Measurements from ENCODE around the gene RSPO1. TPM values are rescaled to one million over a fixed set of nuclear protein-coding genes. Genes with fewer than 3 reads are reported as not detected.

Gene RSPO1
- total and polyA plus RNA-seq, 7 donors, result 0.41 to 2.2 (median 0.82) TPM

GRCh38 chr1:37630426-37631028 lies 4.2 kb downstream of the RSPO1 start:
- H3K4me3 ChIP-seq, result no peak overlapping the region
- peaks cover 29 to 81% (median 57%) of the 10 kb centered on the region in 3 donors for H3K27me3 ChIP-seq
- peaks cover 0 to 21% (median 18%) of the 10 kb centered on the region in 4 donors for H3K4me1 ChIP-seq
- WGBS, 2 donors, result 33 to 39% methylated on average over 15 of the region's 15 CpGs
- intact Hi-C loops (cut with DNase I), result no loop called here
- no peak for TF ChIP-seq POLR2A (IDR thresholded peaks at IDR 0.05)
- no peak for TF ChIP-seq EP300 (IDR thresholded peaks at IDR 0.05)
- no peak for TF ChIP-seq POLR2AphosphoS5 (IDR thresholded peaks at IDR 0.05)
- no peak for TF ChIP-seq CTCF (IDR thresholded peaks at IDR 0.05)
- H3K9me3 ChIP-seq, result no peaks in the 10 kb centered on the region
- no peak for DNase-seq
- no peaks in the 10 kb centered on the region for H3K36me3 ChIP-seq
- no peak overlapping the region for H3K27ac ChIP-seq

- Histone ChIP-seq H3K9me3 (no peaks in the 10 kb centered on the region), H3K27ac (no peak overlapping the region), H3K36me3 (no peaks in the 10 kb centered on the region), H3K4me1 (peaks cover 0 to 17% (median 16%) of the 10 kb centered on the region in 4 donors), H3K4me3 (no peak overlapping the region), H3K27me3 (peaks cover 27 to 79% (median 54%) of the 10 kb centered on the region in 3 donors)
- intact Hi-C loops (cut with DNase I), result no loop called here
- DNase-seq, result no peak
- TF ChIP-seq CTCF (IDR thresholded peaks at IDR 0.05), result no peak
- no peak for TF ChIP-seq EP300 (IDR thresholded peaks at IDR 0.05)
- TF ChIP-seq POLR2A (IDR thresholded peaks at IDR 0.05), result no peak
- no peak for TF ChIP-seq POLR2AphosphoS5 (IDR thresholded peaks at IDR 0.05)
- WGBS, 2 donors, result 43 to 55% methylated on average over 7 of the region's 7 CpGs
Measured at GRCh38 chr1:37629726-37630425, 4.8 kb downstream of the RSPO1 start.

GRCh38 chr1:37629008-37629407 lies 5.7 kb downstream of the RSPO1 start:
- no peak for DNase-seq
- peaks cover 18 to 79% (median 46%) of the 10 kb centered on the region in 3 donors for H3K27me3 ChIP-seq

GRCh38 chr1:37628026-37628556 lies 6.6 kb downstream of the RSPO1 start:
- no peaks in the 10 kb centered on the region for H3K36me3 ChIP-seq
- no peak overlapping the region for H3K4me3 ChIP-seq
- DNase-seq, result no peak
- H3K27me3 ChIP-seq, result peaks cover 9 to 70% (median 36%) of the 10 kb centered on the region in 3 donors
- H3K4me1 ChIP-seq, result no peaks in the 10 kb centered on the region
- no peak for TF ChIP-seq POLR2AphosphoS5 (IDR thresholded peaks at IDR 0.05)
- TF ChIP-seq CTCF (IDR thresholded peaks at IDR 0.05), result no peak
- TF ChIP-seq POLR2A (IDR thresholded peaks at IDR 0.05), result no peak
- 76 to 84% methylated on average over 8 of the region's 8 CpGs for WGBS, 2 donors
- intact Hi-C loops (cut with DNase I), result no loop called here
- H3K9me3 ChIP-seq, result no peaks in the 10 kb centered on the region
- H3K27ac ChIP-seq, result no peak overlapping the region

More at GRCh38 chr1:37629008-37629407, 5.7 kb downstream of the RSPO1 start:
- intact Hi-C loops (cut with DNase I), result no loop called here
- no peak for TF ChIP-seq POLR2AphosphoS5 (IDR thresholded peaks at IDR 0.05)
- no peak for TF ChIP-seq CTCF (IDR thresholded peaks at IDR 0.05)
- TF ChIP-seq POLR2A (IDR thresholded peaks at IDR 0.05), result no peak
- no peak for TF ChIP-seq EP300 (IDR thresholded peaks at IDR 0.05)
- no peaks in the 10 kb centered on the region for H3K9me3 ChIP-seq
- H3K27ac ChIP-seq, result no peak overlapping the region
- H3K4me1 ChIP-seq, result peaks cover 0 to 8% (median 7%) of the 10 kb centered on the region in 4 donors
- H3K36me3 ChIP-seq, result no peaks in the 10 kb centered on the region
- H3K4me3 ChIP-seq, result no peak overlapping the region
